Gastrocnemius medialis (tissue), 4 donors: ENCODE data around the gene HIPK2. TPM values are rescaled to one million over a fixed set of nuclear protein-coding genes. Genes with fewer than 3 reads are reported as not detected.

Experiments used
- ATAC-seq, 2 donors: fragments of 150-250 bp; one replicate each; pipeline ENCODE4 v1.9.1; 2016
- DNase-seq, 2 donors: peaks; one replicate each; pipeline ENCODE4 v3.0.0-alpha.2; 2019
- H3K27ac ChIP-seq, 4 donors: fragments of 200-600 bp; sonication (generic); 1 replicate in 1 of 4; 2 replicates in 3 of 4; pipeline ENCODE4 v1.5.1; 2016 to 2018; ENCODE audit warnings: mild to moderate bottlenecking in 2 of 4, moderate library complexity in 1 of 4
- H3K27me3 ChIP-seq, 3 donors: fragments of 200-600 bp; sonication (generic) in 2 of 3; 1 replicate in 1 of 3; 2 replicates in 2 of 3; pipeline versions ENCODE4 v1.5.1 to v1.6.0; 2016 to 2019; ENCODE audit warnings: mild to moderate bottlenecking in 1 of 3, moderate library complexity in 1 of 3
- H3K36me3 ChIP-seq, 2 donors: fragments of 200-600 bp; sonication (generic) in 1 of 2; one replicate each; pipeline ENCODE4 v1.5.1; 2017 to 2018
- H3K4me1 ChIP-seq, 2 donors: fragments of 200-600 bp; sonication (generic) in 1 of 2; one replicate each; pipeline ENCODE4 v1.5.1; 2016 to 2017; ENCODE audit warnings: mild to moderate bottlenecking in 2 of 2
- H3K4me3 ChIP-seq, 4 donors: fragments of 200-600 bp; sonication (generic) in 3 of 4; 1 replicate in 1 of 4; 2 replicates in 3 of 4; pipeline ENCODE4 v1.5.1; 2016 to 2019; ENCODE audit warnings: mild to moderate bottlenecking in 2 of 4
- H3K9me3 ChIP-seq, 3 donors: fragments of 200-600 bp; sonication (generic) in 2 of 3; 1 replicate in 1 of 3; 2 replicates in 2 of 3; pipeline ENCODE4 v1.5.1; 2016 to 2019
- CTCF ChIP-seq, 5 experiments: fragments of 450-650 bp in 3 of 5; fragments of 200-600 bp in 2 of 5; sonication (generic) in 2 of 5; IDR thresholded peaks in 4 of 5; conservative IDR thresholded peaks in 1 of 5; 1 replicate in 4 of 5; 2 replicates in 1 of 5; pipeline ENCODE4 v1.5.1; 2016 to 2019; ENCODE audit warnings: antibody characterized with exemption in 5 of 5, mild to moderate bottlenecking in 3 of 5, moderate library complexity in 3 of 5
- POLR2A ChIP-seq, 2 donors: fragments of 450-650 bp; IDR thresholded peaks; one replicate each; pipeline ENCODE4 v1.6.1; 2017; ENCODE audit warnings: antibody characterized with exemption in 2 of 2, mild to moderate bottlenecking in 2 of 2, moderate library complexity in 2 of 2
- in situ Hi-C, 4 donors: fragments of 200-750 bp; cut with MboI; loops; one replicate each; pipeline versions ENCODE4 v1.15.0 to v1.8.0; 2017; ENCODE audit warnings: low sequenced_read_pairs in 4 of 4
- intact Hi-C: fragments of 100-400 bp; cut with DNase I; formaldehyde crosslinking; loops from one replicate; pipeline ENCODE4 v1.15.1; 2023; ENCODE audit warnings: low total_unique reads
- total RNA-seq, 4 donors: library from RNA; depleted of rRNA; stranded (reverse); fragments of >200 nt; gene quantifications; one replicate each; pipeline versions ENCODE4 v1.1.0 to v1.2.3, GENCODE V29; 2016

The HIPK2 gene
- total RNA-seq, 4 donors from 2014 or later: 30.5 to 77.4 (median 58.9) TPM

GRCh38 chr7:139758388-139758787 lies 19.4 kb downstream of the HIPK2 start:
- in situ Hi-C loops: loop anchor here in 2 of 4 donors (10.0 to 25.0 kb wide), 2 partner anchors 104 to 404 kb away; no protein-coding TSS in a partner anchor
- Histone ChIP-seq H3K36me3 (no peaks in the 10 kb centered on the region), H3K9me3 (no peaks in the 10 kb centered on the region), H3K27me3 (no peaks in the 10 kb centered on the region), H3K27ac (peak overlapping the region in 2 of 4 donors; percentile 13 to 14), H3K4me3 (no peak overlapping the region), H3K4me1 (peaks cover 31 to 48% of the 10 kb centered on the region in 2 donors)
- ATAC-seq (no peak), DNase-seq (no peak)
- intact Hi-C loops: loop anchor here (1.0 kb wide), 1 partner anchor 8 kb away; no protein-coding TSS in a partner anchor
- no peak for TF ChIP-seq CTCF (IDR thresholded peaks at IDR 0.05 in 4 of 5, conservative IDR thresholded peaks at IDR 0.05 in 1 of 5)
- no peak for TF ChIP-seq POLR2A (IDR thresholded peaks at IDR 0.05)

- DNase-seq (no peak), ATAC-seq (no peak)
- H3K4me1 ChIP-seq: peaks cover 35 to 48% of the 10 kb centered on the region in 2 donors
- TF ChIP-seq POLR2A (IDR thresholded peaks at IDR 0.05) (no peak), CTCF (IDR thresholded peaks at IDR 0.05 in 4 of 5, conservative IDR thresholded peaks at IDR 0.05 in 1 of 5) (no peak)
- H3K4me3 ChIP-seq: no peak overlapping the region
- H3K36me3 ChIP-seq: no peaks in the 10 kb centered on the region
- H3K27ac ChIP-seq: peak overlapping the region in 2 of 4 donors; percentile 13 to 14
- no peaks in the 10 kb centered on the region for H3K9me3 ChIP-seq
- intact Hi-C loops: loop anchor here (1.0 kb wide), 1 partner anchor 8 kb away; no protein-coding TSS in a partner anchor
- no peaks in the 10 kb centered on the region for H3K27me3 ChIP-seq
- in situ Hi-C loops: loop anchor here in 2 of 4 donors (10.0 to 25.0 kb wide), 2 partner anchors 103 to 404 kb away; no protein-coding TSS in a partner anchor
These were observed 19.8 kb downstream of the HIPK2 start for GRCh38 chr7:139757968-139758367.

- TF ChIP-seq CTCF (IDR thresholded peaks at IDR 0.05 in 4 of 5, conservative IDR thresholded peaks at IDR 0.05 in 1 of 5) (no peak), POLR2A (IDR thresholded peaks at IDR 0.05) (no peak)
- H3K27ac ChIP-seq: peak overlapping the region; percentile 68 to 81 (median 78)
- H3K9me3 ChIP-seq: no peaks in the 10 kb centered on the region
- H3K4me3 ChIP-seq: peak overlapping the region in 3 of 4 donors; percentile 0 to 11 (median 6)
- peaks cover 51 to 63% of the 10 kb centered on the region in 2 donors for H3K4me1 ChIP-seq
- in situ Hi-C loops: loop anchor here in 2 of 4 donors (10.0 to 25.0 kb wide), 2 partner anchors 99 to 409 kb away; no protein-coding TSS in a partner anchor
- ATAC-seq: peak; percentile 34 to 76
- no peaks in the 10 kb centered on the region for H3K36me3 ChIP-seq
- peak; percentile 15 to 78 for DNase-seq
- H3K27me3 ChIP-seq: no peaks in the 10 kb centered on the region
- intact Hi-C loops: no loop called here
These were observed 24.1 kb downstream of the HIPK2 start for GRCh38 chr7:139753693-139754111.

- Histone ChIP-seq H3K36me3 (no peaks in the 10 kb centered on the region), H3K9me3 (no peaks in the 10 kb centered on the region), H3K27ac (peak overlapping the region; percentile 68 to 81 (median 78)), H3K4me3 (peak overlapping the region in 3 of 4 donors; percentile 0 to 11 (median 6)), H3K27me3 (no peaks in the 10 kb centered on the region), H3K4me1 (peaks cover 57 to 64% of the 10 kb centered on the region in 2 donors)
- peak in 1 of 2 donors; percentile 62 for DNase-seq
- in situ Hi-C loops: loop anchor here in 2 of 4 donors (10.0 to 25.0 kb wide), 2 partner anchors 98 to 409 kb away; no protein-coding TSS in a partner anchor
- intact Hi-C loops: no loop called here
- peak; percentile 32 to 62 (median 52) for TF ChIP-seq CTCF (IDR thresholded peaks at IDR 0.05 in 4 of 5, conservative IDR thresholded peaks at IDR 0.05 in 1 of 5)
- TF ChIP-seq POLR2A (IDR thresholded peaks at IDR 0.05): no peak
- ATAC-seq: peak; percentile 38 to 52
These were observed 24.6 kb downstream of the HIPK2 start for GRCh38 chr7:139753081-139753692.
